NK-92 (cell line): Measurements from ENCODE around the gene JMJD1C.

ENCODE experiments used
- DNase-seq: peaks from one replicate; lab custom pipeline; 2025; ENCODE audit not compliant: unreplicated experiment; lab: John Stamatoyannopoulos, UW

The JMJD1C gene

GRCh38 chr10:63480237-63480636, 14.5 kb upstream of the JMJD1C start:
- DNase-seq = no peak

- DNase-seq = no peak
Observed at GRCh38 chr10:63478564-63478963, 12.8 kb upstream of the JMJD1C start.

GRCh38 chr10:63477927-63478326, 12.2 kb upstream of the JMJD1C start:
- no peak for DNase-seq

GRCh38 chr10:63474488-63474887, 8.7 kb upstream of the JMJD1C start:
- DNase-seq = no peak

- DNase-seq = no peak
Observed at GRCh38 chr10:63470928-63471327, 5.2 kb upstream of the JMJD1C start.

- DNase-seq = no peak
Observed at GRCh38 chr10:63468947-63469346, 3.2 kb upstream of the JMJD1C start.

GRCh38 chr10:63467841-63468240, 2.1 kb upstream of the JMJD1C start:
- no peak for DNase-seq

GRCh38 chr10:63466144-63466935, 563 bp upstream of the JMJD1C start:
- DNase-seq = no peak

- no peak for DNase-seq
Observed at GRCh38 chr10:63464402-63465292, 1.1 kb downstream of the JMJD1C start.

GRCh38 chr10:63462442-63462841, 3.3 kb downstream of the JMJD1C start:
- no peak for DNase-seq

GRCh38 chr10:63458177-63458576, 7.6 kb downstream of the JMJD1C start:
- no peak for DNase-seq

GRCh38 chr10:63457594-63457993, 8.2 kb downstream of the JMJD1C start:
- DNase-seq = no peak

- no peak for DNase-seq
Observed at GRCh38 chr10:63456437-63457210, 9.2 kb downstream of the JMJD1C start.

GRCh38 chr10:63455507-63455906, 10.3 kb downstream of the JMJD1C start:
- no peak for DNase-seq

GRCh38 chr10:63454631-63455030, 11.1 kb downstream of the JMJD1C start:
- no peak for DNase-seq

GRCh38 chr10:63452524-63452923, 13.3 kb downstream of the JMJD1C start:
- DNase-seq = no peak

GRCh38 chr10:63446716-63447440, 18.9 kb downstream of the JMJD1C start:
- DNase-seq = no peak

- no peak for DNase-seq
Observed at GRCh38 chr10:63441404-63441803, 24.4 kb downstream of the JMJD1C start.

- no peak for DNase-seq
Observed at GRCh38 chr10:63439607-63440006, 26.2 kb downstream of the JMJD1C start.
